Epithelial cell of prostate (primary cell): ENCODE data around the gene CEP20.
"Not testable (repeated sequence)": the region's sequence is repeated elsewhere in the genome, so short reads cannot be mapped to it uniquely, and the experiment has no call there.

Source experiments
- DNase-seq: peaks from one replicate; pipeline ENCODE4 v3.0.0-alpha.2; 2011; ENCODE audit warnings: low read depth, low spot score
- H3K27ac ChIP-seq: fragments of 450-650 bp; 2 replicates; pipeline ENCODE4 v1.5.1; 2017; ENCODE audit warnings: mild to moderate bottlenecking

The CEP20 gene

GRCh38 chr16:15864939-15865338 is 23.5 kb downstream of the CEP20 start:
- DNase-seq: no peak
- no peak overlapping the region for H3K27ac ChIP-seq

GRCh38 chr16:15861996-15862395 is 26.4 kb downstream of the CEP20 start:
- H3K27ac ChIP-seq: no peak overlapping the region
- no peak for DNase-seq

- no peak overlapping the region for H3K27ac ChIP-seq
- DNase-seq: no peak
These were observed 29.3 kb downstream of the CEP20 start for GRCh38 chr16:15858921-15859668.

GRCh38 chr16:15857724-15858560 is 30.5 kb downstream of the CEP20 start:
- DNase-seq: no peak
- H3K27ac ChIP-seq: no peak overlapping the region

GRCh38 chr16:15856901-15857698 is 31.3 kb downstream of the CEP20 start, which contains the start of gene MYH11:
Gene MYH11, minus strand, starts transcription at chr16:15857028. Its CDS starts 18,776 bp downstream, at chr16:15838252.
- H3K27ac ChIP-seq: no peak within 1 kb of the TSS
- no peak for DNase-seq

- DNase-seq: no peak
- H3K27ac ChIP-seq: no peak overlapping the region
These were observed 32.2 kb downstream of the CEP20 start for GRCh38 chr16:15856182-15856581.

GRCh38 chr16:15855704-15856003 is 32.7 kb downstream of the CEP20 start:
- H3K27ac ChIP-seq: no peak overlapping the region
- no peak for DNase-seq

- DNase-seq: no peak
These were observed 33.3 kb downstream of the CEP20 start for GRCh38 chr16:15854906-15855703.

GRCh38 chr16:15854061-15854460 is 34.3 kb downstream of the CEP20 start:
- H3K27ac ChIP-seq: no peak overlapping the region
- no peak for DNase-seq

More at GRCh38 chr16:15854906-15855703, 33.3 kb downstream of the CEP20 start:
- H3K27ac ChIP-seq: no peak overlapping the region

- H3K27ac ChIP-seq: no peak overlapping the region
- no peak for DNase-seq
These were observed 35.4 kb downstream of the CEP20 start for GRCh38 chr16:15853021-15853420.

- not testable (repeated sequence) for H3K27ac ChIP-seq, DNase-seq
These were observed 37.8 kb downstream of the CEP20 start for GRCh38 chr16:15850555-15850954.

GRCh38 chr16:15849209-15849981 is 39.0 kb downstream of the CEP20 start:
- DNase-seq: no peak
- H3K27ac ChIP-seq: no peak overlapping the region

- H3K27ac ChIP-seq: no peak overlapping the region
These were observed 40.7 kb downstream of the CEP20 start for GRCh38 chr16:15847611-15848175.

GRCh38 chr16:15846510-15846909 is 41.9 kb downstream of the CEP20 start:
- H3K27ac ChIP-seq: no peak overlapping the region
- no peak for DNase-seq

More at GRCh38 chr16:15847611-15848175, 40.7 kb downstream of the CEP20 start:
- DNase-seq: no peak

GRCh38 chr16:15843635-15844279 is 44.6 kb downstream of the CEP20 start:
- H3K27ac ChIP-seq: no peak overlapping the region
- no peak for DNase-seq

GRCh38 chr16:15839204-15839603 is 49.2 kb downstream of the CEP20 start:
- not testable (repeated sequence) for H3K27ac ChIP-seq

GRCh38 chr16:15837761-15838160 is 50.6 kb downstream of the CEP20 start:
- no peak overlapping the region for H3K27ac ChIP-seq
- no peak for DNase-seq

More at GRCh38 chr16:15839204-15839603, 49.2 kb downstream of the CEP20 start:
- not testable (repeated sequence) for DNase-seq

- no peak for DNase-seq
- H3K27ac ChIP-seq: no peak overlapping the region
These were observed 51.3 kb downstream of the CEP20 start for GRCh38 chr16:15836965-15837611.
